HCT116 (cell line): ENCODE results near the gene RYR2. TPM values are rescaled to one million over a fixed set of nuclear protein-coding genes. Genes with fewer than 3 reads are reported as not detected.

Source experiments
- ATAC-seq: fragments of 200-7000 bp; cut with Tn5 transposase; 2 replicates; pipeline ENCODE4 v1.9.1; 2020; ENCODE audit warnings: mild to moderate bottlenecking, moderate library complexity
- BruUV-seq: library from RNA; stranded (reverse); fragments of 400-500 nt; replicated peaks from 2 replicates; lab custom pipeline; 2021; lab: Mats Ljungman, UMichigan
- CTCF ChIA-PET: fragments of 300-600 bp; sonication (Branson Sonifier 250); formaldehyde crosslinking; loops from one replicate; lab custom pipeline; 2021; ENCODE audit warnings: antibody characterized with exemption; lab: Charles Lee
- POLR2A ChIA-PET: fragments of 300-600, 350-600 bp; sonication (Branson Sonifier 250); formaldehyde crosslinking; loops from one replicate; lab custom pipeline; 2021; ENCODE audit warnings: antibody characterized with exemption; lab: Charles Lee
- RAD21 ChIA-PET, 2 experiments: fragments of 300-600 bp; sonication (Branson Sonifier 250); formaldehyde crosslinking; loops; one replicate each; lab custom pipeline; 2023; ENCODE audit warnings: low total read pairs in 2 of 2; ENCODE audit not compliant: uncharacterized antibody in 2 of 2, unreplicated experiment in 2 of 2, low non-redundant PET in 1 of 2; lab: Charles Lee
- DNase-seq: peaks from one replicate; pipeline ENCODE4 v3.0.0-alpha.2; 2010; ENCODE audit warnings: low read depth, low spot score
- H2AFZ ChIP-seq: fragments of 200-600 bp; shearing (Covaris generic), sonication (generic); 2 replicates; pipeline ENCODE4 v1.6.1; 2017; ENCODE audit warnings: low read depth, mixed run types, mixed read lengths, antibody characterized with exemption, low read length; ENCODE audit not compliant: poor library complexity, severe bottlenecking
- H3K27ac ChIP-seq: 2 replicates; pipeline ENCODE4 v1.5.1; 2012; ENCODE audit warnings: low read depth, low read length
- H3K27me3 ChIP-seq: fragments of 200-600 bp; sonication (generic); 2 replicates; pipeline ENCODE4 v1.6.1; 2016; ENCODE audit warnings: mixed run types, low read length, mixed read lengths; ENCODE audit not compliant: insufficient read depth
- H3K36me3 ChIP-seq, 2 experiments: fragments of 200-500 bp in 1 of 2; fragments of 200-600 bp in 1 of 2; sonication (Bioruptor generic) in 1 of 2; sonication (generic) in 1 of 2; 2 replicates each; pipeline versions ENCODE4 v1.5.1 to v1.6.1; 2014 to 2016; ENCODE audit warnings: low read length in 2 of 2, inconsistent platforms in 1 of 2, mixed read lengths in 1 of 2, mixed run types in 1 of 2; ENCODE audit not compliant: insufficient read depth in 2 of 2, control insufficient read depth in 1 of 2
- H3K4me1 ChIP-seq, 2 experiments: fragments of 200-600 bp in 1 of 2; sonication (generic) in 1 of 2; 2 replicates each; pipeline versions ENCODE4 v1.5.1 to v1.6.1; 2012 to 2017; ENCODE audit warnings: low read length in 2 of 2, inconsistent platforms in 1 of 2, mild to moderate bottlenecking in 1 of 2, mixed read lengths in 1 of 2, mixed run types in 1 of 2, moderate library complexity in 1 of 2; ENCODE audit not compliant: insufficient read depth in 2 of 2, control insufficient read depth in 1 of 2
- H3K4me2 ChIP-seq: fragments of 200-600 bp; sonication (generic); 2 replicates; pipeline ENCODE4 v1.6.1; 2017; ENCODE audit warnings: mixed run types, low read length, mixed read lengths
- H3K4me3 ChIP-seq, 2 experiments: fragments of 200-600 bp in 1 of 2; sonication (generic) in 1 of 2; replicated peaks in 1 of 2; 2 replicates each; pipeline ENCODE4 v1.5.1; 2011 to 2016; ENCODE audit warnings: low read length in 2 of 2, control low read depth in 1 of 2, low read depth in 1 of 2, mild to moderate bottlenecking in 1 of 2, mixed read lengths in 1 of 2, mixed run types in 1 of 2
- H3K79me2 ChIP-seq: fragments of 200-600 bp; sonication (generic); 2 replicates; pipeline ENCODE4 v1.6.1; 2017; ENCODE audit warnings: mild to moderate bottlenecking, mixed run types, low read length, moderate library complexity, mixed read lengths; ENCODE audit not compliant: insufficient read depth
- H3K9ac ChIP-seq: fragments of 200-600 bp; sonication (generic); 2 replicates; pipeline ENCODE4 v1.6.1; 2016; ENCODE audit warnings: low read length, mixed read lengths
- H3K9me2 ChIP-seq: fragments of 200-600 bp; sonication (generic), shearing (Covaris generic); 2 replicates; pipeline ENCODE4 v1.6.1; 2017; ENCODE audit warnings: mixed run types, mild to moderate bottlenecking, moderate library complexity; ENCODE audit not compliant: insufficient read depth
- H3K9me3 ChIP-seq, 2 experiments: fragments of 200-500 bp in 1 of 2; fragments of 200-600 bp in 1 of 2; sonication (Bioruptor generic) in 1 of 2; sonication (generic) in 1 of 2; 2 replicates each; pipeline ENCODE4 v1.6.1; 2014 to 2017; ENCODE audit warnings: low read length in 2 of 2, mixed read lengths in 2 of 2, inconsistent platforms in 1 of 2, low read depth in 1 of 2, mild to moderate bottlenecking in 1 of 2, mixed run types in 1 of 2, moderate library complexity in 1 of 2; ENCODE audit not compliant: control insufficient read depth in 1 of 2, insufficient read depth in 1 of 2
- H4K20me1 ChIP-seq: fragments of 200-600 bp; sonication (generic), shearing (Covaris generic); 2 replicates; pipeline ENCODE4 v1.6.1; 2017; ENCODE audit warnings: mixed run types, mild to moderate bottlenecking, moderate library complexity; ENCODE audit not compliant: insufficient read depth
- CEBPB ChIP-seq: IDR thresholded peaks from 2 replicates; pipeline ENCODE4 v1.6.1; 2012; ENCODE audit warnings: low read depth
- CTCF ChIP-seq, 3 experiments: fragments of 200-600 bp in 1 of 3; sonication (generic) in 1 of 3; IDR thresholded peaks in 2 of 3; conservative IDR thresholded peaks in 1 of 3; 2 replicates each; pipeline ENCODE4 v1.5.1; 2012 to 2017; ENCODE audit warnings: low read depth in 2 of 3, low read length in 2 of 3, antibody characterized with exemption in 1 of 3, borderline replicate concordance in 1 of 3, control low read depth in 1 of 3, mild to moderate bottlenecking in 1 of 3, mixed read lengths in 1 of 3, mixed run types in 1 of 3, moderate library complexity in 1 of 3; ENCODE audit not compliant: insufficient read depth in 1 of 3
- FOSL1 ChIP-seq: IDR thresholded peaks from 2 replicates; pipeline ENCODE4 v1.6.1; 2012; ENCODE audit warnings: low read depth
- JUND ChIP-seq: IDR thresholded peaks from 2 replicates; pipeline ENCODE4 v1.6.1; 2012
- POLR2A ChIP-seq: IDR thresholded peaks from 2 replicates; pipeline ENCODE4 v1.7.0; 2011; ENCODE audit warnings: borderline replicate concordance; ENCODE audit not compliant: insufficient read depth, insufficient read length; ENCODE audit errors: extremely low read depth
- SRF ChIP-seq: IDR thresholded peaks from 2 replicates; pipeline ENCODE4 v1.6.1; 2012; ENCODE audit warnings: low read depth
- TCF7L2 ChIP-seq: IDR thresholded peaks from 2 replicates; pipeline ENCODE4 v1.7.0; 2011; ENCODE audit warnings: borderline replicate concordance, inconsistent platforms; ENCODE audit not compliant: insufficient read depth, insufficient read length; ENCODE audit errors: extremely low read depth
- YY1 ChIP-seq: IDR thresholded peaks from 2 replicates; pipeline ENCODE4 v1.6.1; 2011; ENCODE audit warnings: low read length, low read depth, moderate library complexity, mild to moderate bottlenecking; ENCODE audit not compliant: insufficient replicate concordance; ENCODE audit errors: extremely low read depth
- intact Hi-C: fragments of 100-400 bp; cut with micrococcal nuclease; formaldehyde crosslinking; loops from 2 replicates; pipeline ENCODE4 v1.10.0; 2022
- total RNA-seq: library from RNA; stranded (reverse); gene quantifications from one replicate; pipeline ENCODE4 v1.2.1, GENCODE V29; 2021; ENCODE audit not compliant: unreplicated experiment

Gene RYR2
- total RNA-seq, 1 experiment from 2014 or later: 0.02 TPM

DNA sequence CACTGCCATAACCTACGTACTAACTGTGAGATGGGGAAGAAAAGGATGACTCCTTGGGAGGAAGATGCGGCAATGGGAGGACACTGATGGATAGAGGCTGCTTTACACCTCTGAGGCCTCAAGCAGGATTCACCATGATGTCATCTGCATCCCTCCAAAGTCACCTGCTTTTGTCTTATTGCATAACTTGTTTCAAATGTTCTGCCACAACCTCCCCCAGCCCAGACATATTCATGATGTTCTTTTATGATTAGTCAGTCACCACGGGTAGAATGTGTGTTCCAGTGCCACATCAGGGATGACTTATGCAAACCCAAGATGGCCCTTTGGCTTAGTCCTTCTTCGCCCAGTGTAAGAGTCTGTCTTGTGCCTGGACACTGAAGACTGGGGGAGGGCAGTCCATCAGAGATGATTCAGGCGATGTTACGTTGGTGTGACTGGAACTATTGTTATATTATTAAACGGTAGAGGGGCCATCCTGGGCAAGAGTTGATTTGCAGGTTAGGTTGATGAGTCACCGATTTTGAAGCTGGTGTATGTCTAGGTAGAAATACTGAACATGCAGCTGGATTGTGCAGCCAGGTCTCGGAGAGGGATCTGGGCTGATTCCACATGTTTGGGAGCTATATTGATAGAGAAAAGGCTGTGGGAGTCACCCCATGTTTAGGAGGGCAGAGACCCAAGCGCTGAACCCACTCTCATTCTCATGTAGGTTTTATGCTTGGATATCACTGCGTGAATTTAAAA is 32.6 kb downstream of the RYR2 start:
- DNase-seq: no peak
- H3K79me2 ChIP-seq: no peaks in the 10 kb centered on the region
- H3K4me2 ChIP-seq: no peak overlapping the region
- no peak for ATAC-seq
- BruUV-seq: no TSS peak
- ChIA-PET POLR2A (no interaction called here), RAD21 (no interaction called here), CTCF (no interaction called here)
- H3K9me2 ChIP-seq: no peaks in the 10 kb centered on the region
- no peak overlapping the region for H3K9ac ChIP-seq
- no peak overlapping the region for H3K4me3 ChIP-seq
- intact Hi-C loops: no loop called here
- H2AFZ ChIP-seq: no peak overlapping the region
- no peaks in the 10 kb centered on the region for H3K9me3 ChIP-seq
- no peaks in the 10 kb centered on the region for H3K27me3 ChIP-seq
- H4K20me1 ChIP-seq: no peaks in the 10 kb centered on the region
- no peak overlapping the region for H3K27ac ChIP-seq
- no peaks in the 10 kb centered on the region for H3K4me1 ChIP-seq
- no peaks in the 10 kb centered on the region for H3K36me3 ChIP-seq
- no peak for TF ChIP-seq CEBPB
- TF ChIP-seq TCF7L2: no peak
- no peak for TF ChIP-seq JUND
- TF ChIP-seq FOSL1: no peak
- no peak for TF ChIP-seq SRF
- no peak for TF ChIP-seq CTCF (IDR thresholded peaks at IDR 0.05 in 2 of 3, conservative IDR thresholded peaks at IDR 0.05 in 1 of 3; ENCODE audit: borderline replicate concordance in 1 of 3, insufficient read depth in 1 of 3, low read depth in 2 of 3, low read length in 2 of 3)
- TF ChIP-seq POLR2A: no peak
- TF ChIP-seq YY1: no peak
